HCT116 (cell line): ENCODE results near the gene MEFV. TPM values are rescaled to one million over a fixed set of nuclear protein-coding genes. Genes with fewer than 3 reads are reported as not detected.
A peak's percentile ranks its signal among the peaks of the same experiment; 100 is the strongest.
"Not testable (repeated sequence)": the region's sequence is repeated elsewhere in the genome, so short reads cannot be mapped to it uniquely, and the experiment has no call there.

ENCODE experiments used
- ATAC-seq: fragments of 200-7000 bp; cut with Tn5 transposase; 2 replicates; pipeline ENCODE4 v1.9.1; 2020; ENCODE audit warnings: mild to moderate bottlenecking, moderate library complexity
- BruUV-seq: library from RNA; stranded (reverse); fragments of 400-500 nt; replicated peaks from 2 replicates; lab custom pipeline; 2021; lab: Mats Ljungman, UMichigan
- CTCF ChIA-PET: fragments of 300-600 bp; sonication (Branson Sonifier 250); formaldehyde crosslinking; loops from one replicate; lab custom pipeline; 2021; ENCODE audit warnings: antibody characterized with exemption; lab: Charles Lee
- POLR2A ChIA-PET: fragments of 300-600, 350-600 bp; sonication (Branson Sonifier 250); formaldehyde crosslinking; loops from one replicate; lab custom pipeline; 2021; ENCODE audit warnings: antibody characterized with exemption; lab: Charles Lee
- RAD21 ChIA-PET, 2 experiments: fragments of 300-600 bp; sonication (Branson Sonifier 250); formaldehyde crosslinking; loops; one replicate each; lab custom pipeline; 2023; ENCODE audit warnings: low total read pairs in 2 of 2; ENCODE audit not compliant: uncharacterized antibody in 2 of 2, unreplicated experiment in 2 of 2, low non-redundant PET in 1 of 2; lab: Charles Lee
- DNase-seq: peaks from one replicate; pipeline ENCODE4 v3.0.0-alpha.2; 2010; ENCODE audit warnings: low read depth, low spot score
- H2AFZ ChIP-seq: fragments of 200-600 bp; shearing (Covaris generic), sonication (generic); 2 replicates; pipeline ENCODE4 v1.6.1; 2017; ENCODE audit warnings: low read depth, mixed run types, mixed read lengths, antibody characterized with exemption, low read length; ENCODE audit not compliant: poor library complexity, severe bottlenecking
- H3K27ac ChIP-seq: 2 replicates; pipeline ENCODE4 v1.5.1; 2012; ENCODE audit warnings: low read depth, low read length
- H3K27me3 ChIP-seq: fragments of 200-600 bp; sonication (generic); 2 replicates; pipeline ENCODE4 v1.6.1; 2016; ENCODE audit warnings: mixed run types, low read length, mixed read lengths; ENCODE audit not compliant: insufficient read depth
- H3K36me3 ChIP-seq, 2 experiments: fragments of 200-500 bp in 1 of 2; fragments of 200-600 bp in 1 of 2; sonication (Bioruptor generic) in 1 of 2; sonication (generic) in 1 of 2; 2 replicates each; pipeline versions ENCODE4 v1.5.1 to v1.6.1; 2014 to 2016; ENCODE audit warnings: low read length in 2 of 2, inconsistent platforms in 1 of 2, mixed read lengths in 1 of 2, mixed run types in 1 of 2; ENCODE audit not compliant: insufficient read depth in 2 of 2, control insufficient read depth in 1 of 2
- H3K4me1 ChIP-seq, 2 experiments: fragments of 200-600 bp in 1 of 2; sonication (generic) in 1 of 2; 2 replicates each; pipeline versions ENCODE4 v1.5.1 to v1.6.1; 2012 to 2017; ENCODE audit warnings: low read length in 2 of 2, inconsistent platforms in 1 of 2, mild to moderate bottlenecking in 1 of 2, mixed read lengths in 1 of 2, mixed run types in 1 of 2, moderate library complexity in 1 of 2; ENCODE audit not compliant: insufficient read depth in 2 of 2, control insufficient read depth in 1 of 2
- H3K4me2 ChIP-seq: fragments of 200-600 bp; sonication (generic); 2 replicates; pipeline ENCODE4 v1.6.1; 2017; ENCODE audit warnings: mixed run types, low read length, mixed read lengths
- H3K4me3 ChIP-seq, 2 experiments: fragments of 200-600 bp in 1 of 2; sonication (generic) in 1 of 2; replicated peaks in 1 of 2; 2 replicates each; pipeline ENCODE4 v1.5.1; 2011 to 2016; ENCODE audit warnings: low read length in 2 of 2, control low read depth in 1 of 2, low read depth in 1 of 2, mild to moderate bottlenecking in 1 of 2, mixed read lengths in 1 of 2, mixed run types in 1 of 2
- H3K79me2 ChIP-seq: fragments of 200-600 bp; sonication (generic); 2 replicates; pipeline ENCODE4 v1.6.1; 2017; ENCODE audit warnings: mild to moderate bottlenecking, mixed run types, low read length, moderate library complexity, mixed read lengths; ENCODE audit not compliant: insufficient read depth
- H3K9ac ChIP-seq: fragments of 200-600 bp; sonication (generic); 2 replicates; pipeline ENCODE4 v1.6.1; 2016; ENCODE audit warnings: low read length, mixed read lengths
- H3K9me2 ChIP-seq: fragments of 200-600 bp; sonication (generic), shearing (Covaris generic); 2 replicates; pipeline ENCODE4 v1.6.1; 2017; ENCODE audit warnings: mixed run types, mild to moderate bottlenecking, moderate library complexity; ENCODE audit not compliant: insufficient read depth
- H3K9me3 ChIP-seq, 2 experiments: fragments of 200-500 bp in 1 of 2; fragments of 200-600 bp in 1 of 2; sonication (Bioruptor generic) in 1 of 2; sonication (generic) in 1 of 2; 2 replicates each; pipeline ENCODE4 v1.6.1; 2014 to 2017; ENCODE audit warnings: low read length in 2 of 2, mixed read lengths in 2 of 2, inconsistent platforms in 1 of 2, low read depth in 1 of 2, mild to moderate bottlenecking in 1 of 2, mixed run types in 1 of 2, moderate library complexity in 1 of 2; ENCODE audit not compliant: control insufficient read depth in 1 of 2, insufficient read depth in 1 of 2
- H4K20me1 ChIP-seq: fragments of 200-600 bp; sonication (generic), shearing (Covaris generic); 2 replicates; pipeline ENCODE4 v1.6.1; 2017; ENCODE audit warnings: mixed run types, mild to moderate bottlenecking, moderate library complexity; ENCODE audit not compliant: insufficient read depth
- CBX3 ChIP-seq: IDR thresholded peaks from 2 replicates; pipeline ENCODE4 v1.6.1; 2012; ENCODE audit warnings: low read depth
- EGR1 ChIP-seq: IDR thresholded peaks from 2 replicates; pipeline ENCODE4 v1.6.1; 2012; ENCODE audit warnings: low read depth
- JUND ChIP-seq: IDR thresholded peaks from 2 replicates; pipeline ENCODE4 v1.6.1; 2012
- MAX ChIP-seq: IDR thresholded peaks from 2 replicates; pipeline ENCODE4 v1.6.1; 2012
- SRF ChIP-seq: IDR thresholded peaks from 2 replicates; pipeline ENCODE4 v1.6.1; 2012; ENCODE audit warnings: low read depth
- TCF7L2 ChIP-seq: IDR thresholded peaks from 2 replicates; pipeline ENCODE4 v1.7.0; 2011; ENCODE audit warnings: borderline replicate concordance, inconsistent platforms; ENCODE audit not compliant: insufficient read depth, insufficient read length; ENCODE audit errors: extremely low read depth
- ZNF274 ChIP-seq: fragments of 200-500 bp; sonication (Bioruptor generic); IDR thresholded peaks from 2 replicates; pipeline ENCODE4 v1.6.1; 2014; ENCODE audit warnings: mild to moderate bottlenecking, low read depth, low read length, inconsistent platforms
- intact Hi-C: fragments of 100-400 bp; cut with micrococcal nuclease; formaldehyde crosslinking; loops from 2 replicates; pipeline ENCODE4 v1.10.0; 2022
- total RNA-seq: library from RNA; stranded (reverse); gene quantifications from one replicate; pipeline ENCODE4 v1.2.1, GENCODE V29; 2021; ENCODE audit not compliant: unreplicated experiment

Gene MEFV
- total RNA-seq, 1 experiment from 2014 or later = 0.15 TPM

GRCh38 chr16:3207086-3207953, 49.1 kb downstream of the MEFV start:
- Histone ChIP-seq H3K4me3 (no peak overlapping the region), H3K4me2 (no peak overlapping the region), H3K36me3 (no peaks in the 10 kb centered on the region), H3K4me1 (no peaks in the 10 kb centered on the region), H3K9me2 (no peaks in the 10 kb centered on the region), H3K27me3 (no peaks in the 10 kb centered on the region), H4K20me1 (no peaks in the 10 kb centered on the region), H3K9me3 (no peaks in the 10 kb centered on the region; a peak in 1 of 4 replicates), H3K9ac (no peak overlapping the region), H2AFZ (no peak overlapping the region), H3K27ac (no peak overlapping the region), H3K79me2 (no peaks in the 10 kb centered on the region)
- no TSS peak for BruUV-seq
- no peak for TF ChIP-seq SRF
- no peak for TF ChIP-seq EGR1
- no peak for TF ChIP-seq MAX
- no peak for TF ChIP-seq TCF7L2
- no peak for TF ChIP-seq JUND
- TF ChIP-seq ZNF274 = no peak
- intact Hi-C loops = no loop called here
- ChIA-PET CTCF (no interaction called here), RAD21 (no interaction called here), POLR2A (no interaction called here)
- ATAC-seq (no peak), DNase-seq (no peak)

- H3K4me2 ChIP-seq, ATAC-seq, H3K79me2 ChIP-seq, H3K27ac ChIP-seq, intact Hi-C loops, RAD21 ChIA-PET, H4K20me1 ChIP-seq, CTCF ChIA-PET, H3K36me3 ChIP-seq, DNase-seq, H3K9me3 ChIP-seq, H3K27me3 ChIP-seq, POLR2A ChIA-PET, H3K9me2 ChIP-seq, H3K4me3 ChIP-seq, BruUV-seq, H3K4me1 ChIP-seq, H3K9ac ChIP-seq, H2AFZ ChIP-seq: not testable (repeated sequence)
- 0 out of 2 replicates have a peak, but pooled peaks have one; percentile 70 for TF ChIP-seq CBX3
Observed at GRCh38 chr16:3205939-3206338, 50.5 kb downstream of the MEFV start.
